Fibroblast of lung (primary cell): ENCODE measurements around the gene ESPN. TPM values are rescaled to one million over a fixed set of nuclear protein-coding genes. Genes with fewer than 3 reads are reported as not detected.

ENCODE experiments used
- DNase-seq, 2 donors: peaks; one replicate each; pipeline versions ENCODE4 v3.0.0 to v3.0.0-alpha.2; 2010; ENCODE audit warnings: low read depth in 2 of 2
- H2AFZ ChIP-seq: 2 replicates; pipeline ENCODE4 v1.5.1; 2012; ENCODE audit warnings: low read length, control low read depth, inconsistent platforms
- H3K27ac ChIP-seq: 2 replicates; pipeline ENCODE4 v1.5.1; 2011; ENCODE audit warnings: low read length, control low read depth; ENCODE audit not compliant: insufficient read depth
- H3K27me3 ChIP-seq: 2 replicates; pipeline ENCODE4 v1.5.1; 2011; ENCODE audit warnings: mild to moderate bottlenecking, low read length; ENCODE audit not compliant: control insufficient read depth, insufficient read depth
- H3K36me3 ChIP-seq: 2 replicates; pipeline ENCODE4 v1.5.1; 2011; ENCODE audit warnings: low read length; ENCODE audit not compliant: control insufficient read depth, insufficient read depth
- H3K4me1 ChIP-seq: 2 replicates; pipeline ENCODE4 v1.5.1; 2011; ENCODE audit warnings: low read length; ENCODE audit not compliant: control insufficient read depth, insufficient read depth; ENCODE audit errors: extremely low read depth
- H3K4me2 ChIP-seq: 2 replicates; pipeline ENCODE4 v1.5.1; 2011; ENCODE audit warnings: low read length, control low read depth; ENCODE audit not compliant: insufficient read depth; ENCODE audit errors: extremely low read depth
- H3K4me3 ChIP-seq, 4 experiments: fragments of 200-600 bp in 1 of 4; sonication (generic) in 1 of 4; replicated peaks in 1 of 4; 2 replicates each; pipeline ENCODE4 v1.5.1; 2011 to 2016; ENCODE audit warnings: low read length in 4 of 4, low read depth in 3 of 4, mild to moderate bottlenecking in 3 of 4, control low read depth in 2 of 4, inconsistent platforms in 1 of 4, mixed read lengths in 1 of 4; ENCODE audit not compliant: insufficient read depth in 1 of 4; ENCODE audit errors: control extremely low read depth in 1 of 4
- H3K79me2 ChIP-seq: 2 replicates; pipeline ENCODE4 v1.5.1; 2012; ENCODE audit warnings: mild to moderate bottlenecking, low read length, inconsistent platforms; ENCODE audit not compliant: control insufficient read depth, insufficient read depth
- H3K9ac ChIP-seq: 2 replicates; pipeline ENCODE4 v1.5.1; 2011; ENCODE audit warnings: mild to moderate bottlenecking, low read length, control low read depth; ENCODE audit not compliant: insufficient read depth
- H3K9me3 ChIP-seq: 2 replicates; pipeline ENCODE4 v1.5.1; 2012; ENCODE audit warnings: low read depth, low read length; ENCODE audit not compliant: control insufficient read depth, insufficient read depth
- H4K20me1 ChIP-seq: 2 replicates; pipeline ENCODE4 v1.5.1; 2011; ENCODE audit warnings: low read length; ENCODE audit not compliant: control insufficient read depth, insufficient read depth; ENCODE audit errors: extremely low read depth
- CTCF ChIP-seq, 2 donors: IDR thresholded peaks in 1 of 2; conservative IDR thresholded peaks in 1 of 2; 1 replicate in 1 of 2; 2 replicates in 1 of 2; pipeline ENCODE4 v1.5.1; 2011 to 2012; ENCODE audit warnings: low read length in 2 of 2, control low read depth in 1 of 2, inconsistent platforms in 1 of 2, low read depth in 1 of 2, mild to moderate bottlenecking in 1 of 2
- EZH2 ChIP-seq: IDR thresholded peaks from 2 replicates; pipeline ENCODE4 v1.5.1; 2012; ENCODE audit warnings: low read length, control low read depth, mild to moderate bottlenecking; ENCODE audit errors: missing control alignments
- polyA plus RNA-seq, 2 donors: library from polyadenylated mRNA; depleted of rRNA in 1 of 2; stranded (reverse) in 1 of 2; unstranded in 1 of 2; fragments of >200 nt; gene quantifications; 2 replicates each; pipeline ENCODE4 v1.2.1, GENCODE V29; 2011 to 2012; ENCODE audit warnings: missing spikeins in 1 of 2
- total RNA-seq: library from RNA; depleted of rRNA; stranded (reverse); fragments of >200 nt; gene quantifications from 2 replicates; pipeline ENCODE4 v1.2.1, GENCODE V29; 2014

The ESPN gene
- total and polyA plus RNA-seq, 2 donors (not counting 1 experiment from before 2014, with no cell fraction given): not detected

GRCh38 chr1:6380037-6380436 is 44.5 kb upstream of the ESPN start:
- Histone ChIP-seq H3K27ac (no peak overlapping the region), H3K9me3 (no peaks in the 10 kb centered on the region), H3K4me3 (no peak overlapping the region), H4K20me1 (no peaks in the 10 kb centered on the region), H2AFZ (no peak overlapping the region), H3K36me3 (no peaks in the 10 kb centered on the region), H3K79me2 (no peaks in the 10 kb centered on the region), H3K27me3 (no peaks in the 10 kb centered on the region), H3K9ac (no peak overlapping the region), H3K4me2 (no peak overlapping the region), H3K4me1 (no peaks in the 10 kb centered on the region)
- TF ChIP-seq EZH2 (no peak), CTCF (conservative IDR thresholded peaks at IDR 0.05 in 1 of 2, IDR thresholded peaks at IDR 0.05 in 1 of 2; ENCODE audit: low read depth in 1 of 2, low read length in 2 of 2) (no peak)
- DNase-seq: no peak

- no peak overlapping the region for H3K4me3 ChIP-seq
- no peaks in the 10 kb centered on the region for H3K36me3 ChIP-seq
- H3K9me3 ChIP-seq: no peaks in the 10 kb centered on the region
- no peaks in the 10 kb centered on the region for H3K27me3 ChIP-seq
- H3K27ac ChIP-seq: no peak overlapping the region
- H3K4me2 ChIP-seq: no peak overlapping the region
- no peaks in the 10 kb centered on the region for H4K20me1 ChIP-seq
- peaks cover 5% of the 10 kb centered on the region for H3K79me2 ChIP-seq
- no peak for DNase-seq
- TF ChIP-seq CTCF (conservative IDR thresholded peaks at IDR 0.05 in 1 of 2, IDR thresholded peaks at IDR 0.05 in 1 of 2; ENCODE audit: low read depth in 1 of 2, low read length in 2 of 2): no peak
- H3K4me1 ChIP-seq: no peaks in the 10 kb centered on the region
- H3K9ac ChIP-seq: no peak overlapping the region
- no peak overlapping the region for H2AFZ ChIP-seq
These were observed 40.4 kb upstream of the ESPN start for GRCh38 chr1:6384135-6384534.

- no peak overlapping the region for H3K9ac ChIP-seq
- no peak overlapping the region for H2AFZ ChIP-seq
- H3K4me2 ChIP-seq: no peak overlapping the region
- peak; percentile 14 to 49 for DNase-seq
- no peaks in the 10 kb centered on the region for H3K4me1 ChIP-seq
- H3K27me3 ChIP-seq: no peaks in the 10 kb centered on the region
- no peak overlapping the region for H3K27ac ChIP-seq
- H4K20me1 ChIP-seq: no peaks in the 10 kb centered on the region
- peak overlapping the region in 1 of 4 experiments; percentile 52 for H3K4me3 ChIP-seq
- H3K36me3 ChIP-seq: no peaks in the 10 kb centered on the region
- no peaks in the 10 kb centered on the region for H3K9me3 ChIP-seq
- H3K79me2 ChIP-seq: peaks cover 6% of the 10 kb centered on the region
- TF ChIP-seq EZH2: no peak
- no peak for TF ChIP-seq CTCF (conservative IDR thresholded peaks at IDR 0.05 in 1 of 2, IDR thresholded peaks at IDR 0.05 in 1 of 2; ENCODE audit: low read depth in 1 of 2, low read length in 2 of 2)
These were observed 39.6 kb upstream of the ESPN start for GRCh38 chr1:6384962-6385361.
